Breast epithelium (tissue), 4 donors: ENCODE data around the gene ZNF627. TPM values are rescaled to one million over a fixed set of nuclear protein-coding genes. Genes with fewer than 3 reads are reported as not detected.
A peak's percentile ranks its signal among the peaks of the same experiment; 100 is the strongest.

Experiments used
- DNase-seq, 2 donors: peaks; one replicate each; pipeline ENCODE4 v3.0.0-alpha.2; 2019; ENCODE audit warnings: low spot score in 2 of 2
- H3K27ac ChIP-seq, 2 donors: fragments of 200-600 bp; sonication (generic) in 1 of 2; one replicate each; pipeline ENCODE4 v1.5.1; 2016 to 2019; ENCODE audit warnings: mild to moderate bottlenecking in 1 of 2
- H3K27me3 ChIP-seq, 2 donors: fragments of 200-600 bp; sonication (generic) in 1 of 2; one replicate each; pipeline versions ENCODE4 v1.5.1 to v1.6.0; 2017 to 2019; ENCODE audit warnings: control low read depth in 1 of 2, mild to moderate bottlenecking in 1 of 2
- H3K36me3 ChIP-seq: fragments of 200-600 bp; one replicate; pipeline ENCODE4 v1.5.1; 2019
- H3K4me1 ChIP-seq, 2 donors: fragments of 200-600 bp; sonication (generic); one replicate each; pipeline ENCODE4 v1.5.1; 2016 to 2019; ENCODE audit warnings: control low read depth in 1 of 2
- H3K4me3 ChIP-seq, 3 donors: fragments of 200-600 bp; sonication (generic); 1 replicate in 2 of 3; 2 replicates in 1 of 3; pipeline ENCODE4 v1.5.1; 2016 to 2019; ENCODE audit warnings: mild to moderate bottlenecking in 3 of 3, moderate library complexity in 2 of 3
- H3K9me3 ChIP-seq, 2 donors: fragments of 200-600 bp; sonication (generic) in 1 of 2; one replicate each; pipeline ENCODE4 v1.5.1; 2016 to 2019; ENCODE audit warnings: control low read depth in 1 of 2
- POLR2A ChIP-seq: fragments of 450-650 bp; IDR thresholded peaks from one replicate; pipeline ENCODE4 v1.6.1; 2016; ENCODE audit warnings: antibody characterized with exemption, mild to moderate bottlenecking, moderate library complexity
- POLR2AphosphoS5 ChIP-seq, 3 donors: sonication (generic); formaldehyde crosslinking; IDR thresholded peaks; one replicate each; pipeline ENCODE4 v1.6.1; 2017; ENCODE audit warnings: antibody characterized with exemption in 3 of 3
- intact Hi-C: fragments of 100-400 bp; cut with DNase I; formaldehyde crosslinking; loops from one replicate; pipeline ENCODE4 v1.15.1; 2023; ENCODE audit warnings: low total_unique reads
- total RNA-seq, 3 donors: library from RNA; depleted of rRNA; stranded (reverse); fragments of >200 nt; gene quantifications; one replicate each; pipeline ENCODE4 v1.1.0, GENCODE V29; 2016
- TF ChIP-seq, protein P1 (sequence below), 3 donors: fragments of 450-650 bp; IDR thresholded peaks; one replicate each; pipeline ENCODE4 v1.5.1; 2016 to 2017; ENCODE audit warnings: antibody characterized with exemption in 3 of 3, mild to moderate bottlenecking in 3 of 3, moderate library complexity in 3 of 3

Gene ZNF627
- total RNA-seq = 10 to 100 TPM in 2 of 3 donors, 1 to 10 TPM in 1; 8.5 to 35.4 (median 23.3) TPM

DNA sequence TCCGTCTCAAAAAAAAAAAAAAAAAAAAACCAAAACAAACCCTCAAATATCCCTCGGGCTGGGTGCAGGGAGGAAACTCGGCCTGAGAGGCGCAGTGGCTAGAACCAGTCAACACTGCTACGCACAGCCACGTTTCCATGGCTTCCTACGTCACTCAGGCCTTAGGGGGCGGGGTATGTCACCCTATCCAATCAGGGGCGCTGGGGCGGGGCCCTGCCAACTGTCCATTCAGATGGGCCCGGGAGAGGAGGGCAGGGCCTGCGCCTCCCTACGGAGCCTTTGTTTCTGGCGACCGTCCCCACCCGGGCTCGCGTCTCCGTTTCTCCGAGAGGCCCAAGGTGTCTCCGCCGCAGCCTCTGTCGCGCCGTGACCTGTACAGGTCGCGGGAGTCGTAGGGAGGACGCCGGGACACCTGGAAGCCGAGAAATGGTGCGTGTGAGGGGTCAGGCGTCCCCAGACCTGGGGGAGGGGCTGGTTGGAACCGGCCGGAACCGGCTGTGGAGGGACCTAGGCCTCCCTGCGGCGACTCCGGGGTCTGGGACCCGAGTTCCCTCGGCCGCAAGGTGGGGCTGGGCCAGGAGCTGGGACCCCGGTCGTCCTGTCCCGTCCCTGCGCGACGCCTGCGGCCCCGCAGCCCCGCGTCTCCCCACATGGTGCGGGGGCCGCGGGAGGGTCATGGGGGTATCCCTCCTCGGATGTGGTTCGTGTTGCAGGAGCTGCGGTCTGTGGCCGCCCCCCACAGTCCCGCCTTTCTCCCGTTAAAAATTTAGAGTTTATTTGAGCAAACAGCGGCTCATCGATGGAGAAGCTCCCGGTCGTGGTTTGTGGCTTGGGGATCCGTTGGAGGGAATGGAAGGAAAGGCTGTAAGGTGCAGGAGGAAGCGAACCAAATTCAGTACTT, at the start of gene ZNF627:
ZNF627 (plus strand) TSS at position 282 of the 901 bp plus-strand sequence; CDS start at position 427, 145 bp downstream.
- DNase-seq = peak; percentile 99 to 100
- Histone ChIP-seq H3K27me3 (no peaks in the 10 kb centered on the region), H3K4me1 (peaks cover 0 to 5% of the 10 kb centered on the region in 2 donors), H3K9me3 (no peaks in the 10 kb centered on the region), H3K4me3 (peak within 1 kb of the TSS; percentile 90 to 98 (median 90)), H3K27ac (peak within 1 kb of the TSS; percentile 96 to 97), H3K36me3 (no peaks in the 10 kb centered on the region)
- TF ChIP-seq, protein P1, sequence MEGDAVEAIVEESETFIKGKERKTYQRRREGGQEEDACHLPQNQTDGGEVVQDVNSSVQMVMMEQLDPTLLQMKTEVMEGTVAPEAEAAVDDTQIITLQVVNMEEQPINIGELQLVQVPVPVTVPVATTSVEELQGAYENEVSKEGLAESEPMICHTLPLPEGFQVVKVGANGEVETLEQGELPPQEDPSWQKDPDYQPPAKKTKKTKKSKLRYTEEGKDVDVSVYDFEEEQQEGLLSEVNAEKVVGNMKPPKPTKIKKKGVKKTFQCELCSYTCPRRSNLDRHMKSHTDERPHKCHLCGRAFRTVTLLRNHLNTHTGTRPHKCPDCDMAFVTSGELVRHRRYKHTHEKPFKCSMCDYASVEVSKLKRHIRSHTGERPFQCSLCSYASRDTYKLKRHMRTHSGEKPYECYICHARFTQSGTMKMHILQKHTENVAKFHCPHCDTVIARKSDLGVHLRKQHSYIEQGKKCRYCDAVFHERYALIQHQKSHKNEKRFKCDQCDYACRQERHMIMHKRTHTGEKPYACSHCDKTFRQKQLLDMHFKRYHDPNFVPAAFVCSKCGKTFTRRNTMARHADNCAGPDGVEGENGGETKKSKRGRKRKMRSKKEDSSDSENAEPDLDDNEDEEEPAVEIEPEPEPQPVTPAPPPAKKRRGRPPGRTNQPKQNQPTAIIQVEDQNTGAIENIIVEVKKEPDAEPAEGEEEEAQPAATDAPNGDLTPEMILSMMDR (IDR thresholded peaks at IDR 0.05) = peak; percentile 17 to 41 (median 19)
- peak; percentile 96 to 99 (median 98) for TF ChIP-seq POLR2AphosphoS5 (IDR thresholded peaks at IDR 0.05)
- TF ChIP-seq POLR2A = peak; percentile 93
- intact Hi-C loops = no loop called here

DNA sequence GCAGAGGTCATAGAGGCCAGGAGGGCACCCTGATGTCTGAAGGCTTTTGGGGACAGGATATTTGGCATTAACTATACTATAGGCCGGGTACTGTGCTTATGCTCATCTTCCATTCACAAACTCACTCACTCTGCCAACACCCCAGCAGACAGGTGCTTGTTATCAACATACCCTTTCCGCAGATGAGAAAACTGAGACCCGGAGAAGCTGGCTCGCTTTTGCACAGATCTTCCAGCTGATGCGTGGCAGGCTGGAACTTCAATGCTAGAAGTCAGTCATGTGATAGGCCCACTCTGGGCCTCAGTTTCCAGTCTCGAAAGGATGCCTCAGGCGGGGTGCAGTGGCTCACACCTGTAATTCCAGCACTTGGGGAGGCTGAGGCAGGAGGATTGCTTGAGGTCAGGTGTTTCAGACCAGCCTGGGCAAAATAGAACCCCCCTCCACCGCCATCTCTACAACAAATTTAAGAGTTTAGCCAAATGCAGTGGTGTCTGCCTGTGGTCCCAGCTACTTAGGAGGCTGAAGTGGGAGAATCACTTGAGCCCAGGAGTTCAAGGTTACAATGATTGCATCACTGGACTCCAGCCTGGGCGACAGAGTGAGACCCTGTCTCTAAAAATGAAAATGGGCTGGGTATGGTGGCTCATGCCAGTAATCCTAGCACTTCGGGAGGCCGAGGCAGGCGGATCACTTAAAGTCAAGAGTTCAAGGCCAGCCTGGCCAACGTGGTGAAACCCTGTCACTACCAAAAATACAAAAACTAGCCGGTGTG, 49.2 kb upstream of the ZNF627 start:
- Histone ChIP-seq H3K4me1 (no peaks in the 10 kb centered on the region), H3K36me3 (no peaks in the 10 kb centered on the region), H3K27me3 (no peaks in the 10 kb centered on the region), H3K9me3 (no peaks in the 10 kb centered on the region), H3K4me3 (no peak overlapping the region), H3K27ac (no peak overlapping the region)
- intact Hi-C loops = no loop called here
- DNase-seq = no peak
- TF ChIP-seq POLR2AphosphoS5 (IDR thresholded peaks at IDR 0.05) (no peak), POLR2A (no peak)
- TF ChIP-seq, protein P1 (IDR thresholded peaks at IDR 0.05) = no peak

DNA sequence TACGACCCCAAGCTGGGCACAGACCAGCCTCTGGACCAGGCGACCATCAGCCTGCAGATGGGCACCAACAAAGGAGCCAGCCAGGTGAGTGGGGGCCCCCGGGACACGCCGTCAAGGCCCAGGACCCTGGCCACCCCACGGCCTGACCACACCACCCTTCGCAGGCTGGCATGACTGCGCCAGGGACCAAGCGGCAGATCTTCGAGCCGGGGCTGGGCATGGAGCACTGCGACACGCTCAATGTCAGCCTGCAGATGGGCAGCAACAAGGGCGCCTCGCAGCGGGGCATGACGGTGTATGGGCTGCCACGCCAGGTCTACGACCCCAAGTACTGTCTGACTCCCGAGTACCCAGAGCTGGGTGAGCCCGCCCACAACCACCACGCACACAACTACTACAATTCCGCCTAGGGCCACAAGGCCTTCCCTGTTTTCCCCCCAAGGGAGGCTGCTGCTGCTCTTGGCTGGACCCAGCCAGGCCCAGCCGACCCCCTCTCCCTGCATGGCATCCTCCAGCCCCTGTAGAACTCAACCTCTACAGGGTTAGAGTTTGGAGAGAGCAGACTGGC, 47.8 kb upstream of the ZNF627 start:
- Histone ChIP-seq H3K4me3 (no peak overlapping the region), H3K36me3 (no peaks in the 10 kb centered on the region), H3K4me1 (no peaks in the 10 kb centered on the region), H3K27me3 (no peaks in the 10 kb centered on the region), H3K27ac (no peak overlapping the region), H3K9me3 (no peaks in the 10 kb centered on the region)
- TF ChIP-seq, protein P1 (IDR thresholded peaks at IDR 0.05) = no peak
- TF ChIP-seq POLR2AphosphoS5 (IDR thresholded peaks at IDR 0.05) = no peak
- intact Hi-C loops = no loop called here
- DNase-seq = no peak

DNA sequence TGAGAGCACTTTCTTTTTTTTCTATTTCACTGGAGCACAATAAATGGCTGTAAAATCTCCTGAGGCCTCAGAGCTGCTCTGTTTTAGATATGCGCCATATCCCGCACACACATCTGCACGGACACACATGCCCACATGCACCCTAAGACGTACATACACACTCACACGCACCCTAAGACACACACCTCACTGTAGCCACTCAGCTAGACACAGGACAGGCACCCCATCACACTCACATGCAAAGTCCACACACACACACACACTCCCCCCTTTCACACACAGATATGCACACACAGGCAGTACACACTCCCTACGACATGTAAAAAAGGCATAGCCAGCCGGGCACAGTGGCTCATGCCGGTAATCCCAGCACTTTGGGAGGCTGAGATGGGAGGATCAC, 47.0 kb upstream of the ZNF627 start:
- DNase-seq = no peak
- Histone ChIP-seq H3K36me3 (no peaks in the 10 kb centered on the region), H3K4me3 (no peak overlapping the region), H3K27ac (peak overlapping the region in 1 of 2 donors; percentile 19), H3K4me1 (no peaks in the 10 kb centered on the region), H3K27me3 (no peaks in the 10 kb centered on the region), H3K9me3 (no peaks in the 10 kb centered on the region)
- no peak for TF ChIP-seq POLR2A
- TF ChIP-seq POLR2AphosphoS5 (IDR thresholded peaks at IDR 0.05) = no peak
- TF ChIP-seq, protein P1 (IDR thresholded peaks at IDR 0.05) = no peak
- intact Hi-C loops = no loop called here
